Measurements from ENCODE around the gene FGF14. TPM values are rescaled to one million over a fixed set of nuclear protein-coding genes. Genes with fewer than 3 reads are reported as not detected.

Gene FGF14
- total and polyA plus RNA-seq, 2 experiments from 2014 or later = 0.73 TPM; not detected in 1

DNA sequence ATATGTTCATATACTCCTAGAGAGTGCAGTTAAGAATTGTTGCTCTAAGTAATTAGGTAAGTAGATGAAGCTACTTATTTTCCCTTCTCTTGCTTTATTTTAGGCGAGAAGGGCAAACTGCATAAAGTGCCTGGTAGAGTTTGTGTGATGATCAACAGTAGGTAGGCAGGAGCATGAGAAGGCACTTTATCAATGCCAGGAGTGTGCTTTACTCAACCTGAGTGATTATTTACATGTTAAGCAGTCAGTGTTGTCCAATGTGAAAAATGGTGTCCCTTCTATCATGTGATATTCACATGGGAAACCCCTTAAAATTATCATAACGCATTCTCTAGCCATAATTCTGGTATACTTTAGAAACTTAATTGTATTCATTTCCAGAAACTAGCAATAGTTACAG lies 655.3 kb downstream of the FGF14 start:
- Histone ChIP-seq H2AFZ (no peak overlapping the region), H3K36me3 (replicated peaks; ENCODE audit: insufficient read depth, low read depth) (no peaks in the 10 kb centered on the region), H3K27me3 (no peaks in the 10 kb centered on the region), H3K4me1 (ENCODE audit: insufficient read depth) (no peaks in the 10 kb centered on the region), H3K9me3 (ENCODE audit: low read depth) (no peaks in the 10 kb centered on the region), H3K4me3 (no peak overlapping the region), H3K79me2 (no peaks in the 10 kb centered on the region), H4K20me1 (ENCODE audit: insufficient read depth, poor library complexity, severe bottlenecking) (no peaks in the 10 kb centered on the region), H3K9me2 (replicated peaks; ENCODE audit: insufficient read depth) (no peaks in the 10 kb centered on the region), H3K27ac (no peak overlapping the region), H3K4me2 (no peak overlapping the region)
- DNase-seq (ENCODE audit: low spot score) = no peak
- WGBS (ENCODE audit: low lambda C conversion rate, missing lambda C conversion rate) = 88% methylated on average over 2 of the region's 2 CpGs
- TF ChIP-seq EZH2 (IDR thresholded peaks at IDR 0.05; ENCODE audit: borderline replicate concordance) (no peak), EZH2phosphoT487 (IDR thresholded peaks at IDR 0.05; ENCODE audit: low read depth, severe bottlenecking, unreplicated experiment) (no peak)
- TF ChIP-seq, protein P1, sequence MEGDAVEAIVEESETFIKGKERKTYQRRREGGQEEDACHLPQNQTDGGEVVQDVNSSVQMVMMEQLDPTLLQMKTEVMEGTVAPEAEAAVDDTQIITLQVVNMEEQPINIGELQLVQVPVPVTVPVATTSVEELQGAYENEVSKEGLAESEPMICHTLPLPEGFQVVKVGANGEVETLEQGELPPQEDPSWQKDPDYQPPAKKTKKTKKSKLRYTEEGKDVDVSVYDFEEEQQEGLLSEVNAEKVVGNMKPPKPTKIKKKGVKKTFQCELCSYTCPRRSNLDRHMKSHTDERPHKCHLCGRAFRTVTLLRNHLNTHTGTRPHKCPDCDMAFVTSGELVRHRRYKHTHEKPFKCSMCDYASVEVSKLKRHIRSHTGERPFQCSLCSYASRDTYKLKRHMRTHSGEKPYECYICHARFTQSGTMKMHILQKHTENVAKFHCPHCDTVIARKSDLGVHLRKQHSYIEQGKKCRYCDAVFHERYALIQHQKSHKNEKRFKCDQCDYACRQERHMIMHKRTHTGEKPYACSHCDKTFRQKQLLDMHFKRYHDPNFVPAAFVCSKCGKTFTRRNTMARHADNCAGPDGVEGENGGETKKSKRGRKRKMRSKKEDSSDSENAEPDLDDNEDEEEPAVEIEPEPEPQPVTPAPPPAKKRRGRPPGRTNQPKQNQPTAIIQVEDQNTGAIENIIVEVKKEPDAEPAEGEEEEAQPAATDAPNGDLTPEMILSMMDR (IDR thresholded peaks at IDR 0.05; ENCODE audit: poor library complexity) = no peak

DNA sequence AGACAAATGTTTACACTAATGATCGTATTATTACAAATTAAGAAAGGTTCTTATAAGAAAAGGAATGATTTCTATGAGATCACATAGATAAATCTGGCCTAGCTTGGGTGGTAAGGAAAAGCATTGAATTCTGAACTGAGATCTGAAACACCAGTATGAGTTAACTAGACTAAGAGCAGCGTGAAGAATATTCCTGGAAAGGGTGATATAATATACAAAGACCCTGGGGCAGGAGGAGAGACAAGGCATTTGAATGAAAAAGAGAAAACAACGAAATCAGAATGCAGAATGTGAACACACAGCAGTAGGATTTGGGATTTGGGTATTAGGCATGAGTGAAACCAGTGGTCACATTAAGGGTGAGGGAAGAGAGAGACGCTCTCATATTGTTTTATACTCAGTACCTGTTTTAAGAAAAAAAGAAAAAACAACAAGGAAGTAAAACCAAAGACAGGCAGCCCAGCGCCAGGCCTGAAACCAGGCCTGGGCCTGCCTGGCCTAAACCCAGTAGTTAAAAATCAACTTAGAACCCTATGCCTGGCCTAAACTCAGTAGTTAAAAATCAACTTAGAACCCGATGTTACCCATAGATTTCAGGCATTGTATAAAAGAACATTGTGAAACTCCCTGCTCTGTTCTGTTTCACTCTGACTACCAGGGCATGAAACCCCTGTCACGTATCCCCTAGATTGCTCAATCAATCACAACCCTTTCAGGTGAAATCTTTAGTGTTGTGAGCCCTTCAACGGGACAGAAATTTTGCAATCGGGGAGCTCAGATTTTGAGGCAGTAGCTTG lies 662.3 kb downstream of the FGF14 start:
- Histone ChIP-seq H3K4me1 (ENCODE audit: insufficient read depth) (no peaks in the 10 kb centered on the region), H3K4me2 (no peak overlapping the region), H3K27me3 (no peaks in the 10 kb centered on the region), H3K9me3 (ENCODE audit: low read depth) (no peaks in the 10 kb centered on the region), H4K20me1 (ENCODE audit: insufficient read depth, poor library complexity, severe bottlenecking) (no peaks in the 10 kb centered on the region), H3K27ac (no peak overlapping the region), H2AFZ (no peak overlapping the region), H3K9me2 (replicated peaks; ENCODE audit: insufficient read depth) (no peaks in the 10 kb centered on the region), H3K79me2 (no peaks in the 10 kb centered on the region), H3K4me3 (no peak overlapping the region), H3K36me3 (replicated peaks; ENCODE audit: insufficient read depth, low read depth) (no peaks in the 10 kb centered on the region)
- TF ChIP-seq, protein P1 (IDR thresholded peaks at IDR 0.05; ENCODE audit: poor library complexity) = no peak
- no peak for TF ChIP-seq EZH2 (IDR thresholded peaks at IDR 0.05; ENCODE audit: borderline replicate concordance)
- no peak for TF ChIP-seq EZH2phosphoT487 (IDR thresholded peaks at IDR 0.05; ENCODE audit: low read depth, severe bottlenecking, unreplicated experiment)
- WGBS (ENCODE audit: low lambda C conversion rate, missing lambda C conversion rate) = 81% methylated on average over 9 of the region's 9 CpGs
- DNase-seq (ENCODE audit: low spot score) = no peak

DNA sequence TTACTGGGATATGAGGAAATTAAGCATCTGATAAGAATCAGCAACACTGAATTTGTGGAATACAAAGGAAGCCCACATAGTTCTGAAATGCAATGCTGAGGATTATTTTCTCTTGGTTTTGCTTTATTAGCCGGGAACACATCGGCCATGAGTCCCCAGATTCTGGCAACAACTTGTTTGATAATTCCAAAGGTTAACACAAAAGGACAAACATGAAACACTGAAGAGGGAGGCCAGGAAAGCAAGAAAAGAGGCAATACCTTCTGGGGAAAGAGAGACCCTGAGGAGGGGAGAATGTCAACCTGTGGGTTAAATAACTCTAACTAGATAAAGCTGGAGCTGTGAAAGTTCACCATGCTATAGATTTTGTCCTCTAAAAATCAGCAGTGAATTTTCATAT lies 663.5 kb downstream of the FGF14 start:
- no peak for DNase-seq (ENCODE audit: low spot score)
- Histone ChIP-seq H3K27me3 (no peaks in the 10 kb centered on the region), H3K27ac (no peak overlapping the region), H3K9me2 (replicated peaks; ENCODE audit: insufficient read depth) (no peaks in the 10 kb centered on the region), H2AFZ (no peak overlapping the region), H3K4me1 (ENCODE audit: insufficient read depth) (no peaks in the 10 kb centered on the region), H3K79me2 (no peaks in the 10 kb centered on the region), H4K20me1 (ENCODE audit: insufficient read depth, poor library complexity, severe bottlenecking) (no peaks in the 10 kb centered on the region), H3K9me3 (ENCODE audit: low read depth) (no peaks in the 10 kb centered on the region), H3K4me3 (no peak overlapping the region), H3K4me2 (peak overlapping the region; percentile 8), H3K36me3 (replicated peaks; ENCODE audit: insufficient read depth, low read depth) (no peaks in the 10 kb centered on the region)
- TF ChIP-seq EZH2phosphoT487 (IDR thresholded peaks at IDR 0.05; ENCODE audit: low read depth, severe bottlenecking, unreplicated experiment) (no peak), EZH2 (IDR thresholded peaks at IDR 0.05; ENCODE audit: borderline replicate concordance) (no peak)
- TF ChIP-seq, protein P1 (IDR thresholded peaks at IDR 0.05; ENCODE audit: poor library complexity) = no peak
- 70% methylated on average over 2 of the region's 2 CpGs for WGBS (ENCODE audit: low lambda C conversion rate, missing lambda C conversion rate)
